Smooth muscle cell (in vitro differentiated cells): ENCODE data around the gene ADAT3. TPM values are rescaled to one million over a fixed set of nuclear protein-coding genes. Genes with fewer than 3 reads are reported as not detected.
"Not testable (repeated sequence)": the region's sequence is repeated elsewhere in the genome, so short reads cannot be mapped to it uniquely, and the experiment has no call there.

ENCODE experiments used
- DNase-seq: peaks from one replicate; lab custom pipeline; 2025; ENCODE audit not compliant: unreplicated experiment; lab: John Stamatoyannopoulos, UW
- H2AFZ ChIP-seq: fragments of 200-600 bp; sonication (generic); 2 replicates; pipeline ENCODE4 v1.6.0; 2016; ENCODE audit warnings: antibody characterized with exemption, low read depth, mild to moderate bottlenecking
- H3F3A ChIP-seq: fragments of 200-600 bp; sonication (generic); 2 replicates; pipeline ENCODE4 v1.6.0; 2017; ENCODE audit warnings: antibody characterized with exemption, low read depth
- H3K27ac ChIP-seq: fragments of 200-600 bp; sonication (generic); 2 replicates; pipeline ENCODE4 v1.5.1; 2016; ENCODE audit warnings: low read depth, mild to moderate bottlenecking
- H3K27me3 ChIP-seq: fragments of 200-600 bp; sonication (generic); 2 replicates; pipeline ENCODE4 v1.6.1; 2016; ENCODE audit warnings: low read depth, mild to moderate bottlenecking
- H3K36me3 ChIP-seq: fragments of 200-600 bp; sonication (generic); 2 replicates; pipeline ENCODE4 v1.5.1; 2016; ENCODE audit warnings: low read depth
- H3K4me1 ChIP-seq: fragments of 200-600 bp; sonication (generic); 2 replicates; pipeline ENCODE4 v1.5.1; 2016; ENCODE audit warnings: low read depth
- H3K4me2 ChIP-seq: fragments of 200-600 bp; sonication (generic); 2 replicates; pipeline ENCODE4 v1.6.0; 2016; ENCODE audit warnings: mild to moderate bottlenecking
- H3K4me3 ChIP-seq: fragments of 200-600 bp; sonication (generic); 2 replicates; pipeline ENCODE4 v1.5.1; 2016; ENCODE audit warnings: mild to moderate bottlenecking
- H3K79me2 ChIP-seq: fragments of 200-600 bp; sonication (generic); 2 replicates; pipeline ENCODE4 v1.6.0; 2016; ENCODE audit warnings: low read depth, mild to moderate bottlenecking
- H3K9ac ChIP-seq: fragments of 200-600 bp; sonication (generic); 2 replicates; pipeline ENCODE4 v1.6.0; 2016; ENCODE audit warnings: low read depth
- H3K9me3 ChIP-seq: fragments of 200-600 bp; sonication (generic); replicated peaks from 2 replicates; pipeline ENCODE4 v1.5.1; 2016; ENCODE audit warnings: low read depth
- H4K20me1 ChIP-seq: fragments of 200-600 bp; sonication (generic); 2 replicates; pipeline ENCODE4 v1.6.0; 2016; ENCODE audit warnings: low read depth
- WGBS: methylation state at CpG from one replicate; pipeline ENCODE4 v1.1.7; 2016; ENCODE audit warnings: low lambda C conversion rate; 5-methylcytosine and 5-hydroxymethylcytosine counted together
- polyA plus RNA-seq: library from polyadenylated mRNA; unstranded; fragments of >200 nt; fragmentation: Nextera tagmentation; extraction: Ambion mirVana; gene quantifications from 2 replicates; pipeline ENCODE4 v1.2.1, GENCODE V29; 2016
- total RNA-seq: library from RNA; depleted of rRNA; stranded (reverse); fragments of >200 nt; gene quantifications from 2 replicates; pipeline ENCODE4 v1.2.3, GENCODE V29; 2014
- TF ChIP-seq, protein P1 (sequence below): fragments of 200-600 bp; sonication (generic); IDR thresholded peaks from 2 replicates; pipeline ENCODE4 v1.5.1; 2017; ENCODE audit warnings: borderline replicate concordance, mild to moderate bottlenecking, antibody characterized with exemption; ENCODE audit not compliant: insufficient read depth, poor library complexity, severe bottlenecking

Gene ADAT3
- total and polyA plus RNA-seq, 2 experiments from 2014 or later, result 0.58 to 2.0 TPM

DNA sequence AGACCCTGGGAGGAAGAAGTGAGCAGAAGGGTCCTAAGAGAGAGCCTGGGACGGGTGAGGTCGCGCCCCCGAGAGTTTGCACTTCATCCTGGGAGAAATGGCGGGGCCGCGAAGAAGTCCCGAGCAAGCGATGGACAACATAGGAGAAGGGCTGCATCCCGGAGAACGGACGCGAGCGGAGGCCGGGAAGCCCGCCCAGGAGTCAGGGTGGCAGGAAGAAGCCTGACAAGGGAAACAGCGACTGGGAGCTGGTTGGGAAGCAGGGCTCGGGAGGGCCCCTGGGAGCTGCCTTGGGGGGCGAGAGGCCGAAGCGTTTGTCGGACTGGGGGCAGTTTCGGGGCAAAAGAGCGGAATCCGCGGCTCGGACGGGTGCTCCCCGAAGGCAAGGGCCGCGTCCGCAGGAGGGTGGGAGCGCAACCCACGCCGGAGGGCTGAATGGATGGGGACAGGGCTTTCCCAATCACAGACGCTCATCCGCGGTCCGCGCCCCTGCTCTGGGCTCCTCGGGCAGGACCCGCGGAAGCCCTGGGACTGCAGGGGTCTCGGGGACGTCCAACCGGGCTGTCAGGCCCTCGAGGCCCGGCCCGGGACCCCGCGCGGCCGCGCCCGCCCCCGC, 20.4 kb upstream of the ADAT3 start:
- peaks cover 9% of the 10 kb centered on the region for H3K4me1 ChIP-seq
- H3K36me3 ChIP-seq, result no peaks in the 10 kb centered on the region
- H3K27ac ChIP-seq, result peak overlapping the region; percentile 57
- H3K27me3 ChIP-seq, result no peaks in the 10 kb centered on the region
- H4K20me1 ChIP-seq, result peaks cover 49% of the 10 kb centered on the region
- H3K4me2 ChIP-seq, result peak overlapping the region; percentile 95
- H3F3A ChIP-seq, result peaks cover 5% of the 10 kb centered on the region
- DNase-seq, result no peak
- WGBS, result 2% methylated on average over 38 of the region's 56 CpGs
- TF ChIP-seq, protein P1, sequence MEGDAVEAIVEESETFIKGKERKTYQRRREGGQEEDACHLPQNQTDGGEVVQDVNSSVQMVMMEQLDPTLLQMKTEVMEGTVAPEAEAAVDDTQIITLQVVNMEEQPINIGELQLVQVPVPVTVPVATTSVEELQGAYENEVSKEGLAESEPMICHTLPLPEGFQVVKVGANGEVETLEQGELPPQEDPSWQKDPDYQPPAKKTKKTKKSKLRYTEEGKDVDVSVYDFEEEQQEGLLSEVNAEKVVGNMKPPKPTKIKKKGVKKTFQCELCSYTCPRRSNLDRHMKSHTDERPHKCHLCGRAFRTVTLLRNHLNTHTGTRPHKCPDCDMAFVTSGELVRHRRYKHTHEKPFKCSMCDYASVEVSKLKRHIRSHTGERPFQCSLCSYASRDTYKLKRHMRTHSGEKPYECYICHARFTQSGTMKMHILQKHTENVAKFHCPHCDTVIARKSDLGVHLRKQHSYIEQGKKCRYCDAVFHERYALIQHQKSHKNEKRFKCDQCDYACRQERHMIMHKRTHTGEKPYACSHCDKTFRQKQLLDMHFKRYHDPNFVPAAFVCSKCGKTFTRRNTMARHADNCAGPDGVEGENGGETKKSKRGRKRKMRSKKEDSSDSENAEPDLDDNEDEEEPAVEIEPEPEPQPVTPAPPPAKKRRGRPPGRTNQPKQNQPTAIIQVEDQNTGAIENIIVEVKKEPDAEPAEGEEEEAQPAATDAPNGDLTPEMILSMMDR, result no peak
- H3K79me2 ChIP-seq, result peaks cover 39% of the 10 kb centered on the region
- peak overlapping the region; percentile 92 for H3K4me3 ChIP-seq
- peak overlapping the region; percentile 86 for H3K9ac ChIP-seq
- no peaks in the 10 kb centered on the region for H3K9me3 ChIP-seq
- no peak overlapping the region for H2AFZ ChIP-seq

DNA sequence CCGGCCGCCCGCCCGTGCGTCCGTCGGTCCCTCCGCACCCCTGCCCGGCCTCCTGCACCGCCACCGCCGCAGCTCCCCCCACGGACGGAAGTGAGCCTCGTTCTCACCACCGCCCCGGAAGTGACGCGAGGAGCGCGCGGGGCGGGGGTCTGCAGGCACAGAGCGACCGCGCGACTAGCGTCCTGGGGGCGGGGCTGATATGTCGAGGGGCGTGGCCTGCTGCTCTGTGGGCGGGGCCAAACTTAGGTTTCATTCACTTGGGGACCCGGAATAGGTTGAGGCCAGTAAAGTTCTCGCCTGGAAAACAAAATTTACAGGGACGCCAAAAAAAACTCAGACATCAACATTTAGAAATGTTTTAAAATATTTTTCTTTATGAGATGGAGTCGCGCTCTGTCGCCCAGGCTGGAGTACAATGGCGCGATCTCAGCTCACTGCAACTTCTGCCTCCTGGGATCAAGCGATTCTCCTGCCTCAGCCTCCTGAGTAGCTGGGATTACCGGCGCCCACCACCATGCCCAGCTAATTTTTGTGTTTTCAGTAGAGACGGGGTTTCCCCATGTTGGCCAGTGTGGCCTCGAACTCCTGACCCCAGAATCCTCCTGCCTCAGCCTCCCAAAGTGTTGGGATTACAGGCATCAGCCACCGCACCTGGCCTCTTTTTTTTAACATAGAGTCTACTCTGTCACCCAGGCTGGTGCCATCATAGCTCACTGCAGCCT, 19.6 kb upstream of the ADAT3 start, which contains the start of gene ABHD17A:
Gene ABHD17A (minus strand): TSS at position 99 of the 722 bp plus-strand sequence. CDS start 3,930 bp downstream, outside the sequence.
- not testable (repeated sequence) for H2AFZ ChIP-seq, H3K4me1 ChIP-seq
- 32% methylated on average over 32 of the region's 46 CpGs for WGBS

DNA sequence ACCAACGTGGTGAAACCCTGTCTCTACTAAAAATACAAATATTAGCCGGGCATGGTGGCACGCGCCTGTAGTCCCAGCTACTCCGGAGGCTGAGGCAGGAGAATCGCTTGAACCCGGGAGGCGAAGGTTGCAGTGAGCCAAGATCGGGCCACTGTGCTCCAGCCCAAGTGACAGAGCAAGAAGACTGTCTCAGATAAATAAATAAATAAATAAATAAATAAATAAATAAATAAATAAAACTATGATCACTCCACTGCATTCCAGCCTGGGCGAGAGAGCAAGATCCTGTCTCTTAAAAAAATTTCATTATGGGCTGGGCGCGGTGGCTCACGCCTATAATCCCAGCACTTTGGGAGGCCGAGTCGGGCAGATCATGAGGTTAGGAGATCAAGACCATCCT, 18.8 kb upstream of the ADAT3 start:
- H3K4me3 ChIP-seq, H3K4me1 ChIP-seq, H3K27me3 ChIP-seq, H3K36me3 ChIP-seq, H3K9ac ChIP-seq, H2AFZ ChIP-seq, H3F3A ChIP-seq, DNase-seq, H3K4me2 ChIP-seq, H3K9me3 ChIP-seq, H3K27ac ChIP-seq: not testable (repeated sequence)
- peaks cover 35% of the 10 kb centered on the region for H3K79me2 ChIP-seq
- 99% methylated on average over 15 of the region's 15 CpGs for WGBS
- peaks cover 35% of the 10 kb centered on the region for H4K20me1 ChIP-seq

More for the DNA sequence above, 19.6 kb upstream of the ADAT3 start, which contains the start of gene ABHD17A:
- peaks cover 37% of the 10 kb centered on the region for H3K79me2 ChIP-seq
- H3F3A ChIP-seq, H3K36me3 ChIP-seq, H3K9me3 ChIP-seq, H3K27me3 ChIP-seq: not testable (repeated sequence)
- H3K27ac ChIP-seq, result peak within 1 kb of the TSS; percentile 57
- DNase-seq, result peak; percentile 85
- H3K4me3 ChIP-seq, result peak within 1 kb of the TSS; percentile 92
- H3K9ac ChIP-seq, result peak within 1 kb of the TSS; percentile 86
- H3K4me2 ChIP-seq, result peak within 1 kb of the TSS; percentile 95
- H4K20me1 ChIP-seq, result peaks cover 42% of the 10 kb centered on the region

DNA sequence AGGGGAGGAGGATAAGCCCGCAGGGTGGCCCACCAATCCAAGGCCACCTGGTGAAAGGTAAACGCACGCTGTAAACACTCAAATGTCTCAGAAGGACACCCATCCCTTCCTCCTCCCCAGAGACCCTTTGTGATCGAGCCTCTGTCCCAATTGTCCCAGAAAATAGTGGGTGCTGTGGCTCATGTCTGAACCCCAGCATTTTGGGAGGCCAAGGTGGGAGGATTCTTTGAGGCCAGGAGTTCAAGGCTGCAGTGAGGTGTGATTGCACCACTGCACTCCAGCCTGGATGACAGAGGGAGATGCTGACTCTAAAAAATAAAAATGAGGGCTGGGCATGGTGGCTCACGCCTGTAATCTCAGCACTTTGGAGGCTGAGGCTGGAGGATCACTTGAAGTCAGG, 16.8 kb upstream of the ADAT3 start:
- Histone ChIP-seq H3K9ac (no peak overlapping the region), H4K20me1 (peaks cover 16% of the 10 kb centered on the region), H3K27ac (no peak overlapping the region), H3K4me3 (no peak overlapping the region), H3K4me1 (peaks cover 9% of the 10 kb centered on the region), H3K27me3 (no peaks in the 10 kb centered on the region), H3F3A (peaks cover 5% of the 10 kb centered on the region), H2AFZ (no peak overlapping the region), H3K79me2 (peaks cover 17% of the 10 kb centered on the region), H3K9me3 (no peaks in the 10 kb centered on the region), H3K4me2 (no peak overlapping the region), H3K36me3 (no peaks in the 10 kb centered on the region)
- DNase-seq, result no peak
- TF ChIP-seq, protein P1, result no peak
- 93% methylated on average over 5 of the region's 5 CpGs for WGBS
